Ovary (tissue), 3 donors: Measurements from ENCODE around the gene PRDM16.

ENCODE experiments used
- POLR2A ChIP-seq: fragments of 450-650 bp; IDR thresholded peaks from one replicate; pipeline ENCODE4 v1.6.1; 2017; ENCODE audit warnings: antibody characterized with exemption, mild to moderate bottlenecking, moderate library complexity
- TF ChIP-seq, protein P1 (sequence below), 3 donors: fragments of 450-650 bp in 2 of 3; fragments of 200-600 bp in 1 of 3; IDR thresholded peaks; one replicate each; pipeline versions ENCODE4 v1.5.1 to v1.8.0; 2016 to 2022; ENCODE audit warnings: antibody characterized with exemption in 3 of 3, mild to moderate bottlenecking in 1 of 3
- donor health status: DM: no; HTN: no; CAD: no.

- TF ChIP-seq POLR2A, result no peak
- TF ChIP-seq, protein P1, sequence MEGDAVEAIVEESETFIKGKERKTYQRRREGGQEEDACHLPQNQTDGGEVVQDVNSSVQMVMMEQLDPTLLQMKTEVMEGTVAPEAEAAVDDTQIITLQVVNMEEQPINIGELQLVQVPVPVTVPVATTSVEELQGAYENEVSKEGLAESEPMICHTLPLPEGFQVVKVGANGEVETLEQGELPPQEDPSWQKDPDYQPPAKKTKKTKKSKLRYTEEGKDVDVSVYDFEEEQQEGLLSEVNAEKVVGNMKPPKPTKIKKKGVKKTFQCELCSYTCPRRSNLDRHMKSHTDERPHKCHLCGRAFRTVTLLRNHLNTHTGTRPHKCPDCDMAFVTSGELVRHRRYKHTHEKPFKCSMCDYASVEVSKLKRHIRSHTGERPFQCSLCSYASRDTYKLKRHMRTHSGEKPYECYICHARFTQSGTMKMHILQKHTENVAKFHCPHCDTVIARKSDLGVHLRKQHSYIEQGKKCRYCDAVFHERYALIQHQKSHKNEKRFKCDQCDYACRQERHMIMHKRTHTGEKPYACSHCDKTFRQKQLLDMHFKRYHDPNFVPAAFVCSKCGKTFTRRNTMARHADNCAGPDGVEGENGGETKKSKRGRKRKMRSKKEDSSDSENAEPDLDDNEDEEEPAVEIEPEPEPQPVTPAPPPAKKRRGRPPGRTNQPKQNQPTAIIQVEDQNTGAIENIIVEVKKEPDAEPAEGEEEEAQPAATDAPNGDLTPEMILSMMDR (IDR thresholded peaks at IDR 0.05), result no peak
These were observed 412.9 kb downstream of the PRDM16 start for GRCh38 chr1:3481836-3482375.
